ENCODE data around the gene CYTH1.
A peak's percentile ranks its signal among the peaks of the same experiment; 100 is the strongest.

The CYTH1 gene

GRCh38 chr17:78734793-78735641 lies 47.1 kb downstream of the CYTH1 start:
- no peak for DNase-seq

- no peak for DNase-seq
Observed at GRCh38 chr17:78732354-78732753, 49.7 kb downstream of the CYTH1 start.

GRCh38 chr17:78731904-78732303 lies 50.2 kb downstream of the CYTH1 start:
- no peak for DNase-seq

GRCh38 chr17:78729641-78730040 lies 52.4 kb downstream of the CYTH1 start:
- DNase-seq, result no peak

GRCh38 chr17:78728495-78728894 lies 53.6 kb downstream of the CYTH1 start:
- DNase-seq, result no peak

- no peak for DNase-seq
Observed at GRCh38 chr17:78727476-78728229, 54.4 kb downstream of the CYTH1 start.

- no peak for DNase-seq
Observed at GRCh38 chr17:78727057-78727456, 55.0 kb downstream of the CYTH1 start.

- DNase-seq, result no peak
Observed at GRCh38 chr17:78726513-78726912, 55.6 kb downstream of the CYTH1 start.

GRCh38 chr17:78725448-78726021 lies 56.5 kb downstream of the CYTH1 start:
- DNase-seq, result peak in 1 of 2 experiments; percentile 45

GRCh38 chr17:78724999-78725398 lies 57.1 kb downstream of the CYTH1 start:
- no peak for DNase-seq

- no peak for DNase-seq
Observed at GRCh38 chr17:78724544-78724943, 57.5 kb downstream of the CYTH1 start.

GRCh38 chr17:78723957-78724356 lies 58.1 kb downstream of the CYTH1 start:
- DNase-seq, result no peak

- no peak for DNase-seq
Observed at GRCh38 chr17:78723001-78723796, 58.9 kb downstream of the CYTH1 start.

- DNase-seq, result no peak
Observed at GRCh38 chr17:78722246-78722761, 59.8 kb downstream of the CYTH1 start.

- no peak for DNase-seq
Observed at GRCh38 chr17:78719630-78720298, 62.3 kb downstream of the CYTH1 start.

GRCh38 chr17:78718575-78719208 lies 63.4 kb downstream of the CYTH1 start:
- no peak for DNase-seq

GRCh38 chr17:78717431-78717980 lies 64.6 kb downstream of the CYTH1 start:
- no peak for DNase-seq

GRCh38 chr17:78716814-78717393 lies 65.2 kb downstream of the CYTH1 start:
- DNase-seq, result no peak

GRCh38 chr17:78716292-78716691 lies 65.8 kb downstream of the CYTH1 start:
- DNase-seq, result no peak

- no peak for DNase-seq
Observed at GRCh38 chr17:78715876-78716275, 66.2 kb downstream of the CYTH1 start.
